Fibroblast of skin of right quadriceps (primary cell): ENCODE measurements around the gene TCEA3.

Experiments used
- DNase-seq: peaks from one replicate; pipeline ENCODE4 v3.0.0-alpha.2; 2013

Gene TCEA3

GRCh38 chr1:23444596-23445390, 20.2 kb upstream of the TCEA3 start:
- DNase-seq = no peak

DNA sequence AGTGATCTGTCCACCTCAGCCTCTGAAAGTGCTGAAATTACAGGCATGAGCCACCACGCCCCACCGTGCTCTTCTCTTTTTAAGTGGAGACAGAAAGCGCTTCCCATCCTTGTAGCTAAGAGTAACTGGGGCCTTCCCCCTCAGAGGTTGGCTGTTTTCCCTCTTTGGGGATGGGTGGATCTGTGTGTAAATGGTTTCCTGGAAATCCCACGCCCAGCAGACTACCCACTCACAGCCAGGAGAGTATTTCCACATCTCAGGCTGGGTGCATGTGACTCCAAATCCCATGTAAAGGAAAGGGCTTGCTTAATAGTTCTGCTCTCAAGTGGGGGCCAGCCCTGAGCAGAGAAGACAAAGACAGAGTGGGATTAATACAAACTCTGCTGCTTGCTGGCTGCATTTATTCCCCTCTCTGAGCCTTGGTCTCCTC, 19.6 kb upstream of the TCEA3 start:
- DNase-seq = peak; percentile 81

DNA sequence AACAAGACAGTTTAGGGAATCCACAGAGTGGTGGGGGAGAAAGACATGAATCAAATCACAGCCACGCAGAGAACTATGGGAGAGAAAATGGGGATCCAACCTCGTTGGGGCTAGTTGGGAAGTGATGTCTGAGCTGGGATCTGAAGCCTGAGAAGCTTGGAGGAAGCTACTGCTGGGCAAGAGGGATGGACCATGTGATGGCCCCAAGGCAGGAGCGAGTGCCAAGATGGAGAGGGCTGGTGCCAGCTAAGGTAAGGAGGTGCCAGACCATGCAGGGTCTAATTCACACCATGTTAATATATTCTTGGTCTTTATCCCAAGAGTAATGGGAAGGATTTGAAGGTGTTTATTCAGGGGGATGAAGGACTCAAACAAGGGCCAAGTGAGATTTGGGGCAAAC, 18.2 kb upstream of the TCEA3 start:
- no peak for DNase-seq

DNA sequence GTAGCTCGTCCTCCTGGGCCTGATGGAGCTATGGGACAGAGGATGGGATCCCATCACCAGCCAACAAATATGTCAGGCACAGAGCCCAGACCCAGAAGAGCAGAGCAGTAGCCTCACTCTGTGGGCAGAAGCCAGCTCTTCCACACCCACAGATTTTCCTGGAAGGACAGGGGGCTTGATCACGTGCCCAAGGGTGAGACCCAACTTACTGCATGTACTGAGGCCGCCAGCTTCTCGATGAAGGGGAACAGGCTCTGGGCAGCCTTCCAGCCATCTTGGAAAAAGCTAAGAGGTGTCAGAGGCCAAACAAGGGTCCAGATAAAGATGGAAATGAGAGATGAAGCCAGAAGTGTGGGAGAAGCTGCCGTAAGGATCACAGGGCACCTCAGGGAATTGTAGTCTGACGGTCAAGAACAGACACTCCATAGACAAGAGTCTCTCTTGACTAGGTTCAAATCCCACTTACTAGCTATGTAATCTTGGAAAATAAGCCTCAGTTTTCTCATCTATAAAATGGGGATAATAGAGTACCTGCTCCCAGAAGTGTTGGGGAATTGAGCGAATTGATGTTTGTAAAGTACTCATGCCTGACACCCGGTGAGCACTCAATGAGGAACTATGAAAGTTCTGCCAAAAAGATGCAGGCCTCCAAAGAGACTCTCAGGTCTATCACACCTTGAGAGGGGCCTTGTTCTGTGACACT, 17.0 kb upstream of the TCEA3 start:
- DNase-seq = no peak

DNA sequence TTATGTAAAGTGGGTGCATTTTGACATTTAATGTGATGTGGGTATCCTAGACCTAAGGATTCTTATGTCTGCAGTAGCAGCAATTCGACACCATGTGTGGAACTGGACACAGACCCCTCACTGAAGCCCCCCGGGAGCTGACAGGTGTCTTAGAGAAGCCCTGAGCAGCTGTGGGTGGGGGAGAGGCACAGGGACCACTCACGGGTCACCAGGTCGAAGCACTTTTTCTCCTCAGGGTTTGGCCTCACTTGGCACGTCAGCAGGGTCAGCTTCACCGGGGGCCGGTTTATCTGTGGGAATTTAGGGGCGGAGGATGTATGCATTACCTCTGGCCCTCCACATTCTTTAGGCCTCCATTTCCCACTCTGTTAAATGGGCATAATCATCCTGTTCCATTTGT, 14.0 kb upstream of the TCEA3 start:
- DNase-seq = no peak

DNA sequence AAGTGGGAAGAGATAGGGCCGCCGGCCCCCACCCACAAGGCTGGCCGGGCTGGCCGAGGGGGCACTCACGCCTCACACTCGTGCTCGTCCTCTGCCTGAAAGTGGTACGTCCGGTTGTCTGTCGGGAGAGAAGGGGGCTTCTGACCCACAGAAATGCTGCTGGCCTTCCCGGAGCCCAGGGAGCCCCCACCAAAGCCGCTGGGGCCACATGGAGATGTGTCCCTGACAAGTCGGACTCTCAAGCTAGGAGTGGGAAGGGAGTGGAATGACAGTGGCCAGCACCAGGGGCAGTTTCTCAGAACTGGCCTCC, 12.8 kb upstream of the TCEA3 start:
- no peak for DNase-seq

DNA sequence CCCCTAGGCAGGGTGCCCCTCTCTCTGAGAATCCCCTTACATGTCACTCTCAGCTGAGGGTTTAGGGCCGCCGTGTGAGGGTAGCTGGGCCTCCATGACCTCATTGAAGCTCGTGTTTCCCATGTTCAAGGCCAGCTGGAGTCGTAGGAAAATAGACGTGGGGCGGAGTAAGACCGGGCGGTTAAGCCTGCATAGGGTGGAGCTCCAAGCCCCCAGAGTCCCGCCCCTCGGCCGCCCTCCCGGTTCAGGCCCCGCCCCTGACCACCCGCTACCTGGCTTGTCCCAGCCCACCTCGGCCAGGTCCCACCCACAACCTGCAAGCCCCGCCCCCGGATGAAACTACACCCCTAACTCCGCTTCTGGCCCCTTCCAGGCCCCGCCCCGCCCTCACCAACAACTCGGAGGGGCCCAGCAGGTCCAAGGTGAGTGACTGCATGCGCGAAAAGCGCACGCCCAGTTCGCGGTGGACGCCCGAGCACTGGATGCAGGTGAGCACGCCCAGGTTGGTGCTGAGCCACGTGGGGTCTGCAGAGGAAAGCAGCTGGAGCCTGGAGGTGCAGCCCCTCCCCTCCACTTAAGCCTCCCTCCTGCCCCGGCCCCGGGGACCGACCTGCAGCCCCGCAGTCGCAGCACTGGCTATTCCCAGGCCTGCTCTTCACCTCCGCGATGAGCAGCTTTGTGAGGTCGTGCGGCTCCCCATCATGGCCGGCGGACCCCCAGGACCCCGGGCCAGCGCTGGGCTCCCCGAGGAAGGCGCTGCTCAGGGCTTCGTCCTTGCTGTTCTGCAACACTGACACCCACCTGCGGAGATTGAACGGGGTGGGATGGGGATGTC, 12.2 kb upstream of the TCEA3 start:
- DNase-seq = no peak

DNA sequence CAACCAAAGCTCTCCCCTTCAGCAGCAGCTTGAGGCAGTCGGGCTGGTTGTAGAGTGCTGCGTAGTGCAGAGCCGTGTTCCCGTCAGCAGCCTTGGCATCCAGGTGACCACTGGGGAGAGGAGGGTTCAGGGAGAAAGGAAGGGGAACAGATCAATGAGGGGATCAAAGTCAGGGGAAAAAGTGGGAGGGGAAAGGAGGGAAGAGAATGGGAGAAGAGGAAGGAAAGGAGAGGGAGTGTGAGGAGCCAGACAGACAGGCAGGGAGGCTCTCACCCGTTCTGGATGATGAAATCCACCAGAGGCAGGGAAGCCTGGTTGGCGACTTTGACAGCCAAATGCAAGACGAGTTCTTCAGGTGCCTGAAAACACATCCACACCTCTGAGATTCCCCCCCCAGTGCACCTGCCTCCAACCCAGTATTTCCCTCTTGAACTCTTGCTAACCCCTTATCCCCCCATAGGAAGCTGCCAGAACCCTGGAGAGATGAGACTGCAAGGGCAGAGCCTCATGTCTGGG, 9.8 kb upstream of the TCEA3 start:
- no peak for DNase-seq

GRCh38 chr1:23433122-23433521, 8.6 kb upstream of the TCEA3 start:
- no peak for DNase-seq

GRCh38 chr1:23431431-23431830, 6.9 kb upstream of the TCEA3 start:
- no peak for DNase-seq

GRCh38 chr1:23430803-23431202, 6.3 kb upstream of the TCEA3 start:
- no peak for DNase-seq

- no peak for DNase-seq
Measured at GRCh38 chr1:23428136-23428905, 3.8 kb upstream of the TCEA3 start.

DNA sequence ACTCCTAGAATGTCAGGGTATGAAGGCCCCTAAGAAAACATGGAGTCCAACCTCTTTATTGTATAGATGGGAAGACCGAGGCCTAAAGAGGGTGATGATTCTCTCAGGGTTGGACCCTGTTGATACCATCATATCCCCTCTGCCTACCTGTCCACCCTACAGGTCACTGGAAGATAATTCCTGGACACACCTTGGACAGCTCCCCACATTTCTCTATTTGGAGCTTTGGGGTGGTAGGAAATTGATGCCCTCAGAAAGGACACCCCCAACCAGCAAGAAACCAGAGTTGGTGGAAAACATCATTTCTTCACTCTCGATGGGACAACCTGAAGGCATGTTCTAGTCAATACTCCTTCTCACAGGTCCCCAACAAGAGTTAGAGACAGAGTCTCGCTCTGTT, 3.0 kb upstream of the TCEA3 start:
- no peak for DNase-seq

DNA sequence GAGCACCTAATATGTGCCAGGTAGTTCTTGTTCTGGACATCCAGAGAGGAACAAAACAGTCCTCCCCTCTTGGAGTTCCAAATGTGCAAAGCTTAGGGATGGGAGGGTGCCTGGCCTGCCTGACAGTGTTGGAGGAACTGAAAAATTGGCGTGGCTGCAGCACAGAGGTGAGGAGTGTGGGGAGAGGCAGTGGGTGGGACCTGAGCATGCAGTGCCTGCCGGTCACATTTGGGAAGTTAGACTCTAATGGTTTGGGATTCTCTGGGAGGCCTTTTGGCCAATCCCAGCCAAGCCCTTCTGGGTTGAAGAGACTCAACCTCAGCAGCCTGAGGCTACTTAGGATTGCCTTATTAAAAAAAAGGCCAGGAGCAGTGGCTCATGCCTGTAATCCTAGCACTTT, 2.3 kb upstream of the TCEA3 start:
- DNase-seq = no peak

GRCh38 chr1:23425193-23425494, 596 bp upstream of the TCEA3 start:
- no peak for DNase-seq

DNA sequence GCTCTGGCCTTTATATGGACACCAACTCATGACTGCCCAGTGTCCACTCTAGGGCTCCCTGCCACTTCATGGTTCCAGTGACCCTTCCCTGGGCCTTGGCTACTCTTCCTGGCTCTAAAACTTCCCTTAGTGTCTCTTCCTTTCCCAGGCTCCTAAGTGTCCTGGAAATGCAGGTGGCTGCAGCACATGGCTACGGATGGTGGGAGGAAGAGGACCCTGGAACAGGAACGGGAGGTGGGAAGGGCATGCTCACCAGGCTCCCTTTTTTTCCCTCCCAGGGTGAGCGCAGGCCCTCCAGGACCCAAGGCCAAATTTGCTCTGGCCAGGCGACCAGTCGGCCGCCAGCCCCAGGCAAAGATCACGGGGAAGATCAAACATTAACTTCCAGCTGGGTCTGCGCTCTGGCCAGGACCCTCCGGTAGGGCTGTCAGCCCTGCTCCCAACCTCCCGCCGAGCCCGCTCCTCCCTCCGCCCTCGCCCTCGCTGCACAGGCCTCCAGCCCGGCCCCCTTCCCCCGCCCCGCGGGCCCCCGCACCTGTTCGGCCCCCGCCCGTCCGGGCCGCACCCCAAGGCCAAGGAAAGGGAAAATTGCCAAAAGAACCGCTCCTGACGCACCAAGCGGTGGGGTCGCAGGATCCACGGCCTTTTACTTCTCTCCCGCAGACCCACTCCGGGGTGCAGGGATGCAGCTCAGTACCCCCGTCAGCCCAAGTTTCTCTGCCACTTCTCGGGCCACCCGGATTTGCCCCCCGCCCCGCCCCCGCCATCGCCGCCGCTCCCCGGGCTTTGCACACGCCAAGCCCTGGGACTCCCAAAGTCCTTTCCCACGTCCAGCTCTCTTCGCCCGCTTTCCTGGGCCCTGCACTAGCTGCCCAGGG, 894 bp downstream of the TCEA3 start:
- DNase-seq = no peak

GRCh38 chr1:23422941-23423340, 1.6 kb downstream of the TCEA3 start:
- DNase-seq = no peak

DNA sequence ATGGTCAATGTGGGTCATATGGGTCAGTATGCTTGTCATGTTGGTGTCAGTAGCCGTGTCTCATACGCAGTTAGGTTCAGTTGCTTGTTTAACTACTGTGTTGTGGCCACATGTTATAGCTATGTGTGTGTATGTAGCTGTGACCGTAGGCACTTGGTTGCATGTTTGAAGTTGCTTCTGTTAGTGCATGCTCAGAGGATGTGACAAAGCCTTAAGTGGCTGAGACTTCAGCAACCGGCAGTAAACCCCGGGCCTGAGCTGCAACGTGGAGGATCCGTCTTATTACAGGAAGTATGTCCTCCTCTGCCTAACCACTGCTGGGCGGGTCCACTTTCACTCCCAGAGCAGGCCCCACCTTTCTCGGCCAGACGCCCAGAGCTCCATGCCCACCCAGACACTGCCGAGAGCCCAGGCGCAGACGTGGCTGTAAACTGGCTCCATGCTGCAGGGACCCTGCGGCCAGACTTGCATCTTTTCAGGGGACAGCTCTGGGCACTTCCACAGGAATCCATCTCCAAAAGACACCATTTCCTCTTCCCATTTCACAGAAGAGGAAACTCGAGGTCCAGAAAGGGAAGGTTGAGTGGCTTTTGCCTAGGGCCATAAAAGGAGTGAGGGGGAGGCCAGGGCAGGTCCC, 2.2 kb downstream of the TCEA3 start:
- DNase-seq = peak; percentile 87

GRCh38 chr1:23421753-23422240, 2.8 kb downstream of the TCEA3 start:
- peak; percentile 53 for DNase-seq

GRCh38 chr1:23421343-23421742, 3.2 kb downstream of the TCEA3 start:
- DNase-seq = no peak

GRCh38 chr1:23420778-23421177, 3.8 kb downstream of the TCEA3 start:
- DNase-seq = no peak
